ENCODE data around the gene CIC. TPM values are rescaled to one million over a fixed set of nuclear protein-coding genes. Genes with fewer than 3 reads are reported as not detected.

Gene CIC
- total RNA-seq, 1 donor from 2014 or later = 68.3 TPM

DNA sequence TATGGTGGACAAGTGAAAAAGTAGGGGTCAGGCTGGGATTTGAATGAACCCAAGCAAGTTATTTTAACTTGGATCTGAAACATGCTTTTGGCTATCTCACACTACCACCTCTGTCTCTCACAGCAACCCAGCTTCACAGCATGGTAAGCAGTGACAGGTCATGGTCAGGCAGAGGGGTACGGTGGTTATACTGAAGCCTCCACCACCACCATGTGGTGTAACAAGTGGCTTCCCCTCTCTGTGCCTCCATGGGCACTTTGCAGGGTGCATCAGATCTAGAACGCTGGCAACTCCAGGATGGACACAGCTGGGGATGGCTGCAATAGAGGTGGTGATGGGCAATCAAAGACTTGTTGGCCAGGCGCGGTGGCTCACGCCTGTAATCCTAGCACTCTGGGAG, 43.3 kb downstream of the CIC start:
- Mint-ChIP-seq H3K27me3 (ENCODE audit: low read depth) (peaks cover 36% of the 10 kb centered on the region), H3K4me1 (ENCODE audit: low read depth) (peaks cover 10% of the 10 kb centered on the region), H3K27ac (no peak overlapping the region), H3K4me3 (ENCODE audit: low read depth) (peak overlapping the region; percentile 67), H3K36me3 (ENCODE audit: low read depth) (no peaks in the 10 kb centered on the region), H3K9me3 (no peaks in the 10 kb centered on the region)
- DNase-seq (ENCODE audit: low spot score) = no peak
- intact Hi-C loops (cut with micrococcal nuclease) = no loop called here

DNA sequence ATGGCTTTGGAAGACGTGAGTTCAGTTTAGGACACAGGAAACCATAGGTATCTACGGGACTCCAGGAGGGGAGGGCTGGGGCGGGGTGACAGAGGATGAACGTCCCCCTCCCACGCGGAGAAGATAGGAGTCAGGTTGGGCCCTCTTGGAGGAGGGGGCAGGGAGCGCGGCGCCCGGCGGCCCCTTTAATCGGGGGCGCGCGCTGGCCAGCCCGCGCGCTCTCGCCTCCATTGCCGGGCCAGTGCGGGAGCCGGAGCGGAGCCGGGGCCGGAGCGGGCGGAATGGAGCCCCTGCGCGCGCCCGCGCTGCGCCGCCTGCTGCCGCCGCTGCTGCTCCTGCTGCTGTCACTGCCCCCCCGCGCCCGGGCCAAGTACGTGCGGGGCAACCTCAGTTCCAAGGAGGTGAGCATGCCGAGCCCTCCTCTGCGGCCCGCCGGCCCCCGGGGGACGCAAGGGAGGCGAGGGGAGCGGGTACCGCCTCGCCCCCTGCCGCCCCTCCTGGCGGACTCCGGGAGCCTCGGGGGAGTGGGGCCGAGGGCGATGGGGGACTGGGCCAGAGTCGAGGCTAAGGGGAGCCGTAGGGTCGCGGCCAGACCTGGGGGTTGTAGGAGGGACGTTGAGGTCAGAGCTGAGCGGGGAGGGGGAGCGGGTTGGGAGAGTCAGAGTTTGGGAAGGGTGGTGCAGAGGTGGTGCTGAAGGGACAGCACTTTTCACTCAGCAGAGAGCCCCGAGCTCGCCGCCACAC, 44.2 kb downstream of the CIC start, which contains the start of gene TMEM145:
Gene TMEM145 (plus strand): TSS at position 214 of the 744 bp plus-strand sequence. CDS start 68 bp downstream, at position 282.
- no peak within 1 kb of the TSS for H3K27ac Mint-ChIP-seq
- peak; percentile 26 for DNase-seq (ENCODE audit: low spot score)
- intact Hi-C loops (cut with micrococcal nuclease) = loop anchor here (1.0 kb wide), 1 partner anchor 12 kb away; the partner anchor contains the start of gene MEGF8
- peak within 1 kb of the TSS; percentile 67 for H3K4me3 Mint-ChIP-seq (ENCODE audit: low read depth)
- no peaks in the 10 kb centered on the region for H3K36me3 Mint-ChIP-seq (ENCODE audit: low read depth)
- H3K4me1 Mint-ChIP-seq (ENCODE audit: low read depth) = peaks cover 10% of the 10 kb centered on the region
- no peaks in the 10 kb centered on the region for H3K9me3 Mint-ChIP-seq
- peaks cover 36% of the 10 kb centered on the region for H3K27me3 Mint-ChIP-seq (ENCODE audit: low read depth)

DNA sequence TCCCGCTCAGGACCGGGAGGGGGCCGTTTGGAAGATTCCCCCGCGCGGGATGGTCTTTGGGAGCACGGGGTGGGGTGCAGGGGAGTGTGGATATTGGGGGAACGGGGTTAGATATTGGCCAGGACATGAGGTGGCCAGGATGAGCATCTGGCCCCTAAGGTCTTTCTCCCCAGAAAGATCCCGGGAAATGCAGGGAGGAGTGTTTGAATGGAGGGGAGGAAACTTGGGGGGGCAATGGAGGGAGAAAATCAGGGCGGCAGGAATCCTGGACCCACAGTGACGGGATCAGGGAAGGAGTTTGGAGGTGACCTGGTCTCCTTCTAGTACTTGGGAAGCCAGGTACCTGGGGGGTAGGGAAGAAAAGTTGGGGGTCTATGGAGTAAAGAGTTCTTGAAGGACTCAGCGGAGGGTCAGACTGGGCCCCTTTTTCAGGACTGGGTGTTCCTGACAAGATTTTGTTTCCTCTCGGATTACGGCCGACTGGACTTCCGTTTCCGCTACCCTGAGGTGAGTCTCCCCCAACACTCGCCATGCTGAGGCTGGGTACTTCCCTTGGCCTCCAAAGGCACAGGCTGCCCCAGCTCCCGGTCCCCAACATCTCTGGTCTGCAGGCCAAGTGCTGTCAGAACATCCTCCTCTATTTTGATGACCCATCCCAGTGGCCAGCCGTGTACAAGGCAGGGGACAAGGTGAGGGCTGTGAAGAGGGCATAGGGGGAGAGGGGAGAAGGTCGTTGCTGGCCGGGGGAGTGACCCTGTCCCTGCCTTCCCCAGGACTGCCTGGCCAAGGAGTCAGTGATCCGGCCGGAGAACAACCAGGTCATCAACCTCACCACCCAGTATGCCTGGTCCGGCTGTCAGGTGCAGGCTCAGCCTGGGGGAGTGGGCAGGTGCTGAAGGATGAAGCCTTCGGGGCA, 45.0 kb downstream of the CIC start:
- intact Hi-C loops (cut with micrococcal nuclease) = loop anchor here (1.0 kb wide), 1 partner anchor 11 kb away; the partner anchor contains the start of gene MEGF8
- Mint-ChIP-seq H3K36me3 (ENCODE audit: low read depth) (no peaks in the 10 kb centered on the region), H3K4me3 (ENCODE audit: low read depth) (peak overlapping the region; percentile 45), H3K27ac (no peak overlapping the region), H3K27me3 (ENCODE audit: low read depth) (peaks cover 36% of the 10 kb centered on the region), H3K4me1 (ENCODE audit: low read depth) (peaks cover 10% of the 10 kb centered on the region), H3K9me3 (no peaks in the 10 kb centered on the region)
- DNase-seq (ENCODE audit: low spot score) = no peak

DNA sequence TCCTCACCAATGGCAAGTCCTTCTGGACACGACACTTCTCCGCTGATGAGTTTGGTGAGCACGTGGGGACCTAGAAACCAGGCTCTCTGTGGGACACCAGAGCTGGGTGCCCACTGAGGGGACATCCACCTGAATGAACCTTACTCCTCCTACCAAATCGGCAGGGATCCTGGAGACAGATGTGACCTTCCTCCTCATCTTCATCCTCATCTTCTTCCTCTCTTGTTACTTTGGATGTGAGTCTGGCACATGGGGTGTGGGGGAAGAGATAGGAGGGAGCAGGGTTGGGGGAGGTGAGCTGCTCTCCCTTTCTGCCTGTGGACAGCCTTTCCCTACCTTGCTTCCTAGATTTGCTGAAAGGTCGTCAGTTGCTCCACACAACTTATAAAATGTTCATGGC, 46.0 kb downstream of the CIC start:
- intact Hi-C loops (cut with micrococcal nuclease) = no loop called here
- DNase-seq (ENCODE audit: low spot score) = no peak
- H3K4me3 Mint-ChIP-seq (ENCODE audit: low read depth) = no peak overlapping the region
- no peak overlapping the region for H3K27ac Mint-ChIP-seq
- H3K9me3 Mint-ChIP-seq = no peaks in the 10 kb centered on the region
- H3K36me3 Mint-ChIP-seq (ENCODE audit: low read depth) = no peaks in the 10 kb centered on the region
- peaks cover 10% of the 10 kb centered on the region for H3K4me1 Mint-ChIP-seq (ENCODE audit: low read depth)
- H3K27me3 Mint-ChIP-seq (ENCODE audit: low read depth) = peaks cover 37% of the 10 kb centered on the region

DNA sequence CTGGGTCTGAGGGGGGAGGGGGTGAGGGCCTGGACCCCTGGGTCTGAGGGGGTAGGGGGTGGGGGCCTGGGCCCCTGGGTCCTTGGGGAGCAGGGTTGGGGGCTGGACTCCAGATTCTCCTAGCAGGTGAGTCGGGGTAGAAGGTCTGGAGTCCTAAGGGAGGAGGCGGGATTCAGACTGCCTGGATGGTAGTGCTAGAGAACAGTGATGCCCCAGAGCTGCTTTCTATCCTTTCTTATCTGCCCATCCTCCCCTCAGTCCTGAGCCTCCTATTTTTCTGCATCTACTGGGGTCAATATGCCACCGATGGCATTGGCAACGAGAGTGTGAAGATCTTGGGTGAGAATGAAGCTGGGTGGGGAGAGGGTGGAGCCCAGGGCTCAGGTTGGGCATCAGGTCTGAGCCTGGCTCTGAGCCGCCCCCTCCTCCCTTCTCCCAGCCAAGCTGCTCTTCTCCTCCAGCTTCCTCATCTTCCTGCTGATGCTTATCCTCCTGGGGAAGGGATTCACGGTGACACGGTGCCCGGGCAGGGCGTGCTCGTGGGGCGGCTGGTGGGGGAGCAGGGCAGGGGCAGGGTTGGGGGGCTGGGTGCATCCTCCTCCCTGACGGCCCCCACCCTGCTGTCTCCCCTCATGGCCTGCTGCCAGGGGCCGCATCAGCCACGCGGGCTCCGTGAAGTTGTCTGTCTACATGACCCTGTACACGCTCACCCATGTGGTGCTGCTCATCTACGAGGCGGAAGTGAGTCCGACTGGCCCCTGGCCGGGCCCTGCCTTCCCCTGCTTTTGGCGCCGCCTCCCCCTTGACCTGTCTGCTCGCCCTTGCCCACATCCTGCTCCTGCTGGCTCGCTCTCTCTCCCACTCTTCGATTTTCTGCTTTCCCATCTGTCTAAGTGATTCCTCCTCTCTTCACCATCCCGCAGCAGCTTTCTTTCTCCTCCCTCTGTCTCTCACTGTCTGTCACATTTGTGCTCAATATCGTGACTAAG, 47.5 kb downstream of the CIC start:
- no peak for DNase-seq (ENCODE audit: low spot score)
- peaks cover 37% of the 10 kb centered on the region for H3K27me3 Mint-ChIP-seq (ENCODE audit: low read depth)
- no peak overlapping the region for H3K27ac Mint-ChIP-seq
- no peaks in the 10 kb centered on the region for H3K36me3 Mint-ChIP-seq (ENCODE audit: low read depth)
- H3K4me1 Mint-ChIP-seq (ENCODE audit: low read depth) = peaks cover 10% of the 10 kb centered on the region
- no peaks in the 10 kb centered on the region for H3K9me3 Mint-ChIP-seq
- peak overlapping the region; percentile 3 for H3K4me3 Mint-ChIP-seq (ENCODE audit: low read depth)
- intact Hi-C loops (cut with micrococcal nuclease) = no loop called here

DNA sequence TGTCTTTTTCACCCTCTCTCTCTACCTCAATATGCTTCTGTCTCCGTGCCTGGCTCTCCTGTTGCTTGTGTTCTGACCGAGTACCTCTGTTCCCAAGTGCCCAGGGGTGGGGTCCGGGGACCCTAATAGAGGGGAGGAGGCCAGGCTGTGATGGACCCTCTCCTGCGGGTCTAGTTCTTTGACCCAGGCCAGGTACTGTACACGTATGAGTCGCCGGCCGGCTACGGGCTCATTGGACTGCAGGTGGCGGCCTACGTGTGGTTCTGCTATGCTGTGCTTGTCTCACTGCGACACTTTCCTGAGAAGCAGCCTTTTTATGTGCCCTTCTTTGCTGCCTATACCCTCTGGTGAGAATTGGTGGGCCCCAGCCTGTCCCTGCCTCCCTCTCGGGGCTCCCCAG, 48.5 kb downstream of the CIC start:
- Mint-ChIP-seq H3K36me3 (ENCODE audit: low read depth) (no peaks in the 10 kb centered on the region), H3K9me3 (no peaks in the 10 kb centered on the region), H3K27me3 (ENCODE audit: low read depth) (peaks cover 37% of the 10 kb centered on the region), H3K4me3 (ENCODE audit: low read depth) (no peak overlapping the region), H3K4me1 (ENCODE audit: low read depth) (peaks cover 10% of the 10 kb centered on the region), H3K27ac (no peak overlapping the region)
- intact Hi-C loops (cut with micrococcal nuclease) = no loop called here
- no peak for DNase-seq (ENCODE audit: low spot score)

DNA sequence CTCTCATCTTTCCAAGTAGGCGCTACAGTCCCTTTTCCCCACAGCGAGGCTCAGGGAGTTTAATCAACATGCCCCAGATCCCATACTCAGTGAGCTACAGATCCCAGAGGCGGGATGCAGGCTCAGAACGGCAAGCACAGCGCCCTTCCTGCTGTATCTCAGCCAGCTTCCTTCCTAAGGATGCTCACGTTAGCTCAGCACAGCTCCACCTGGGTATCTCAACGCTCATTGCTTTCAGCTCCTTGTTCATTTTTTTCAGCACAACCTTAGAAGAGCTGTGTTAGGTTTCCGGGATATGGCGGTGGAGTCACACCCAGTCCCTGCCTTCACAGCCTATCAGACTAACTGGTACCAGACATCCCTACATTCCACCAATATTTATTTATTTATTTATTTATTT, 53.3 kb downstream of the CIC start:
- intact Hi-C loops (cut with micrococcal nuclease) = no loop called here
- no peaks in the 10 kb centered on the region for H3K9me3 Mint-ChIP-seq
- H3K27ac Mint-ChIP-seq = no peak overlapping the region

DNA sequence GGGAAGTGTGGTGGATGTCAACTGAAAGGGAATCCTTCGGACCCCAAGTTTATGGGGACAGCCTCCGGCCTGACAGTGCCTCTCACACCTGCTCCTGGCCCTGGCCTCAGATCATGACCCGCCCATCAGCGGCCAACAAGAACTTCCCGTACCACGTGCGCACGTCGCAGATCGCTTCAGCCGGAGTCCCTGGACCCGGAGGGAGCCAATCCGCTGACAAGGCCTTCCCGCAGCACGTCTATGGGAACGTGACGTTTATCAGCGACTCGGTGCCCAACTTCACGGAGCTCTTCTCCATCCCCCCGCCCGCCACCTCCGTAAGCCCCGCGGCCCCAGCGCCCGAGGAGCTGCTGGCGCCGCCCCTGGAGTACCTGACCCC, 54.4 kb downstream of the CIC start:
- H3K4me1 Mint-ChIP-seq (ENCODE audit: low read depth) = peaks cover 12% of the 10 kb centered on the region
- no peaks in the 10 kb centered on the region for H3K9me3 Mint-ChIP-seq
- H3K4me3 Mint-ChIP-seq (ENCODE audit: low read depth) = peak overlapping the region; percentile 33
- intact Hi-C loops (cut with micrococcal nuclease) = no loop called here
- no peak overlapping the region for H3K27ac Mint-ChIP-seq
- H3K36me3 Mint-ChIP-seq (ENCODE audit: low read depth) = no peaks in the 10 kb centered on the region
- peaks cover 27% of the 10 kb centered on the region for H3K27me3 Mint-ChIP-seq (ENCODE audit: low read depth)
- DNase-seq (ENCODE audit: low spot score) = no peak

More for the DNA sequence above, 53.3 kb downstream of the CIC start:
- no peaks in the 10 kb centered on the region for H3K36me3 Mint-ChIP-seq (ENCODE audit: low read depth)
- no peak for DNase-seq (ENCODE audit: low spot score)
- H3K4me3 Mint-ChIP-seq (ENCODE audit: low read depth) = no peak overlapping the region
- peaks cover 27% of the 10 kb centered on the region for H3K27me3 Mint-ChIP-seq (ENCODE audit: low read depth)
- peaks cover 12% of the 10 kb centered on the region for H3K4me1 Mint-ChIP-seq (ENCODE audit: low read depth)

DNA sequence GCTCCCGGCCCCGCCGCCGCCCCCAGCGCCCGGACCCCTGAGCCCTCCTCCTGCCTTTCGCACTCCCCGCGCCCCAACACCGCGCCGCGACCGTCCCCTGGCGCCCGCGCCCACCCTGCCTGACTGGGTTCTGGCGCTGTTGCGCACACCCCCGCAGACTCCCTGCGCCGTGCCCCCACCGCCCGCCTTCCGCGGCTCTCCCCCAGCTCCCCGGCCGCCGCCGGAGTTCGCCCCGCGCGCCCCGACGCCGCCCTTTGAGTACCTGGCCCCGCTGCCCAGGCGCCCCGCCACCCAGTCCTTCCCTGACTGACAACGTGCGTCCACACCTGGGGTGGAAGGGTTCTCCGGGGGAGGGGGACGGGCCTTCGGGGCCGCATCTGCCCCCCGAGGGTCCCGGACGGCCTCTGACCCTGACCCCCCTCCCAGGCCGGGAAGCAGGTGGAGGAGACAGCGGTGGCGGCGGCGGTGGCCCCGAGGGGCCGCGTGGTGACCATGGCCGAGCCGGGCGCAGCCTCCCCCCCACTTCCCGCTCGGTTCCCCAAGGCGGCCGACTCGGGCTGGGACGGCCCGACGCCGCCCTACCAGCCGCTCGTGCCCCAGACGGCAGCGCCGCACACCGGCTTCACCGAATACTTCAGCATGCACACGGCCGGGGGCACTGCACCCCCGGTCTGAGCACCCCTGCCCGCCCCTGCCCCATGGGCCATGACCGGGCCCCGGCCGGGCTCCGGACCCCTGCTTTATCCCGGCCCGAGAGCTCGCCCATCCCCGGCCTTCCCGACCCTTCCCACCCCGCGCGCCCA, 55.0 kb downstream of the CIC start:
- Mint-ChIP-seq H3K27ac (no peak overlapping the region), H3K27me3 (ENCODE audit: low read depth) (peaks cover 27% of the 10 kb centered on the region), H3K4me1 (ENCODE audit: low read depth) (peaks cover 12% of the 10 kb centered on the region), H3K4me3 (ENCODE audit: low read depth) (no peak overlapping the region), H3K9me3 (no peaks in the 10 kb centered on the region), H3K36me3 (ENCODE audit: low read depth) (no peaks in the 10 kb centered on the region)
- DNase-seq (ENCODE audit: low spot score) = peak; percentile 17
- intact Hi-C loops (cut with micrococcal nuclease) = loop anchor here (2.0 kb wide), 1 partner anchor 41 kb away; no protein-coding TSS in a partner anchor

DNA sequence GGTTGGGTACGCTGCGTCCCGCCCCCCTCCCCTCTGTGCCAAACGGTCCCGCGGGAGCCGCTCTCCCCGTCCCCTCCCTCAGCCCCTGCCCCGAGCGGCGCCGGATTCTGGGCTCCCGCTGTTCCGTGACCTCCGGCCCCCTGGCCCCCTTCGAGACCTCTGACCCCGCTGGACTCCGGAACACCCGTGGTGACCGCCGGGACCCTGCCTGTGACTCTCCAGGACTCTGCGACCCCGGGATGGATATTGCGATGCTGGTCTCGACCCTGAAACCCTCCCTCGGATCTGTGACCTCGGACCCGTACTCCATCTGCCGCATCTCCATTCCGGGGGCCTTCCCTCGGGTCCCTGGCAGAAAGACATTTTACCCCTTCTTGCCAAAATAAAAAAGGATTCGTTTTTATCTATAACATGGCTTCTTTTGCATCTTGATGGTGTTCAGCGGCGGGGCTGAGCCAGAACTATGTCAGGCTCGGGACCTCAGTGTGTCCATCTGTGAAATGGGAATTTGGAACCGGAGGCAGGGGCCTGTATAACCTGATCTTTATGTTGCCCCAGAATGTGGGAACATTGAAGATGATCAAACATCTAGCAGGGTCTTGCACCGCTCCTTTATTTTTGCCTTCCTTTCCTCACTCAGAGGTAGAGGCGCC, 55.7 kb downstream of the CIC start:
- intact Hi-C loops (cut with micrococcal nuclease) = loop anchor here (1.0 to 2.0 kb wide), 5 partner anchors 11 to 216 kb away; partner anchors contain the start of gene TMEM145
- Mint-ChIP-seq H3K36me3 (ENCODE audit: low read depth) (no peaks in the 10 kb centered on the region), H3K4me3 (ENCODE audit: low read depth) (peak overlapping the region; percentile 87), H3K27ac (peak overlapping the region; percentile 73), H3K9me3 (no peaks in the 10 kb centered on the region), H3K4me1 (ENCODE audit: low read depth) (peaks cover 12% of the 10 kb centered on the region), H3K27me3 (ENCODE audit: low read depth) (peaks cover 27% of the 10 kb centered on the region)
- DNase-seq (ENCODE audit: low spot score) = no peak

DNA sequence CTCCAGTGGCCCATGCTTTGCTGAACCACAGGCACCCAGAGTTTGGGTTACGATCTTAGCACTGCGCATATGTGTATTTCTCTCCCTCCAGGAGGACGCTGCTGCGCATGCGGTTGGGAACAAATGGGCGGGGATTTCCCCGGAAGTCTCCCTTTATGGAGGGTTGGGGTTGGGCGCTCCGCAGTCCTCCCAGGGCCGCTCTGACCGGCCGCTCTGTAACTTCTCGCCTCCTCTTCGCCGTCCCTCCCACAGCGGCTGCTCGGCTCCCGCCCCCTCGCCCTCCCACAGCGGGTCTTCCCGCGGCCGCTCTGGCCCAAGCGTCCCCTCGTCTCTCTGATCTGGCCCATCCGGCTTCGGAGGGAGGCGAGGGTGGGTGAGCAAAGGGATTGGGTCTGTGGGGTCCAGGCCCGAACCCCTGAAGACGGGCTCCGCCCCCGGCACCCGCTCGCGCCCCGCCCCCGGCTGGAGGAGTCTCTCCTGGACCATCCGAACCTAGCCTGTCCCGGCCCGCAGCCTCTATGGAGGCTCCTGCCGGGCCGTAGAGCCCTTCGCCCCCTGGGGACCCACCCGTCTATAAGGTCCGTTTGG, 56.4 kb downstream of the CIC start, which contains the start of gene MEGF8:
Gene MEGF8 (plus strand): TSS at position 328 of the 588 bp plus-strand sequence. CDS start 609 bp downstream, outside the sequence.
- Mint-ChIP-seq H3K27me3 (ENCODE audit: low read depth) (peaks cover 25% of the 10 kb centered on the region), H3K4me3 (ENCODE audit: low read depth) (peak within 1 kb of the TSS; percentile 87), H3K4me1 (ENCODE audit: low read depth) (peaks cover 12% of the 10 kb centered on the region), H3K36me3 (ENCODE audit: low read depth) (no peaks in the 10 kb centered on the region), H3K9me3 (no peaks in the 10 kb centered on the region), H3K27ac (peak within 1 kb of the TSS; percentile 73)
- intact Hi-C loops (cut with micrococcal nuclease) = loop anchor here (1.0 to 2.0 kb wide), 5 partner anchors 12 to 217 kb away; partner anchors contain the start of gene TMEM145
- DNase-seq (ENCODE audit: low spot score) = peak; percentile 98

Measured in activated T-helper 2 cell treated with anti-CD3 and anti-CD28 coated beads, Interferon-gamma antibody, Interleukin-2, Interleukin-4, amounts not matched to agents 10 μg/mL and 5 μg/mL and 100 μg/mL, durations not matched to agents 14 hours and 24 hours and 36 hours (primary cell).